IPS-18c (cell line): ENCODE measurements around the gene NLE1.
A peak's percentile ranks its signal among the peaks of the same experiment; 100 is the strongest.
"Not testable (repeated sequence)": the region's sequence is repeated elsewhere in the genome, so short reads cannot be mapped to it uniquely, and the experiment has no call there.

Experiments
- H3K4me3 ChIP-seq: 2 replicates; pipeline ENCODE4 v1.7.0; 2013; ENCODE audit warnings: low read depth, mild to moderate bottlenecking, low read length, moderate library complexity; ENCODE audit not compliant: insufficient read depth
- H3K9me3 ChIP-seq: one replicate; pipeline ENCODE4 v1.6.1; 2013; ENCODE audit warnings: mild to moderate bottlenecking, low read length, moderate library complexity; ENCODE audit not compliant: control insufficient read depth, insufficient read depth

The NLE1 gene

GRCh38 chr17:35146214-35146833 is 4.2 kb upstream of the NLE1 start:
- Histone ChIP-seq H3K4me3 (no peak overlapping the region), H3K9me3 (peaks cover 2% of the 10 kb centered on the region)

- Histone ChIP-seq H3K9me3 (peaks cover 2% of the 10 kb centered on the region), H3K4me3 (no peak overlapping the region)
Measured at GRCh38 chr17:35144840-35145239, 2.7 kb upstream of the NLE1 start.

- Histone ChIP-seq H3K4me3 (no peak overlapping the region), H3K9me3 (peaks cover 2% of the 10 kb centered on the region)
Measured at GRCh38 chr17:35142467-35142796, 329 bp upstream of the NLE1 start.

DNA sequence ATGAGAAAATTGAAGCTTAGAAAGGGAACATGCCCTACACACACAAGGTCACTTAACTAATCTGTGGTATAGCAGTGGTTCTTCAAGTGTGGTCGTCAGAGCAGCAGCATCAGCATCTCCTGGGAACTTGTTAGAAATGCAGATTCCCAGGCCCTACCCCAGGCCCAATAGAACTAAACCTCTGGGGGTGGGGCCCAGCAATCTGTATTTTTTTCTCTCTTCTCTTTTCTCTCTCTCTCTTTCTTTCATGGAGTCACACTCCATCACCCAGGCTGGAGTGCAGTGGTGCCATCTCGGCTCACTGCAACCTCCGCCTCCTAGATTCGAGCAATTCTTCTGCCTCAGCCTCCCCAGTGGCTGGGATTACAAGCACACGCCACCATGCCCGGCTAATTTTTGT is 3.9 kb downstream of the NLE1 start:
- Histone ChIP-seq H3K4me3 (no peak overlapping the region), H3K9me3 (peaks cover 2% of the 10 kb centered on the region)

DNA sequence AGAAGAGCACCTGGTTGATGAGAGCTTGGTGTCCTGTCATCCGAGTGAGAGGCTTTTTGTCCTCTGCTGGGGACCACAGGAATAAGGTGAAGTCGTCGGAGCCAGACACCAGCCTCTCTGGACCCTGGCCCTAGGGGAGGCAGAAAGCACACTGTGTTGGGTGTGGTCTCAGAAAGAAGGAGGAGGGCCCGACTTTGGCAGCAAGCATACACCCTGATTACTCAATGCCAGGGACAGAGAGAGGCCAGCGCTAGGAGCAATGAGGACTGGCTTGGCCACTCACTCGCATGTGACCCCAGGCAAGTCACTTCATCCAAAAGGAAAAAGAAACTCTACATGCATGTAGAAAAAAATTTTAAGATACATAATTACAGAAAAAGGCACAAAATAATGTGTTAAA is 6.8 kb downstream of the NLE1 start:
- Histone ChIP-seq H3K4me3 (no peak overlapping the region), H3K9me3 (no peaks in the 10 kb centered on the region)

DNA sequence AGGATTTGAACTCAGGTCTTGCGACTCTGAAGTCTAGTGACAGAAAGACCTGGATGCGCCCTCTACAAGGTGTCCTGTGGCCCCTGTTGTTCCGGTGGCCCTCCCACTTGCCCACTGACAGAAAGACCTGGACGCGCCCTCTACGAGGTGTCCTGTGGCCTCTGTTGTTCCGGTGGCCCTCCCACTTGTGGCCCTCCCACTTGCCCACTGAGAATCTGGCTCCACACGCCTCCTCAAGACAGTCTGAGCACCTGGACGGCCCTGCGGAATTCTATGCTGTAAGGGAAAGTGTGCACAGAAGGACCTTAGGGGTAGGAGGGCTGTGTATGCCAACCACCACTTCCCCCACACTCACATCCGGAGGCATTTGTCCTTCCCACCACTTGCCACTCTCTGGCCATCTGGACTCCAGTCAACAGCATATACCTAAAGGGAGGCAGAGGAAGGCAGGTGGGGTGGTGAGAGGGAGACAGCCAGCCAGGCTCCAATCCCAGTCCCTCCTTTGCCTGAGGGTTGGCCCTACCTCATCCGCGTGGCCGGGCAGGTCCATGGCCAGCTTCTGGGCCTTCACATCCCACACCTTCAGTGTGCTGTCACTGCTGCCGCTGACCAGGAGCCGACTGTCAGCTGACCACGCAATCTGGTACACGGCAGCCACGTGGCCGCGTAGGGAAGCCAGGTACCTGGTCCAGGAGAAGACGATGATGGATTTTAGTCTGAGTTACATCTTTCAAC is 9.1 kb downstream of the NLE1 start:
- H3K9me3 ChIP-seq: no peaks in the 10 kb centered on the region
- H3K4me3 ChIP-seq: no peak overlapping the region

DNA sequence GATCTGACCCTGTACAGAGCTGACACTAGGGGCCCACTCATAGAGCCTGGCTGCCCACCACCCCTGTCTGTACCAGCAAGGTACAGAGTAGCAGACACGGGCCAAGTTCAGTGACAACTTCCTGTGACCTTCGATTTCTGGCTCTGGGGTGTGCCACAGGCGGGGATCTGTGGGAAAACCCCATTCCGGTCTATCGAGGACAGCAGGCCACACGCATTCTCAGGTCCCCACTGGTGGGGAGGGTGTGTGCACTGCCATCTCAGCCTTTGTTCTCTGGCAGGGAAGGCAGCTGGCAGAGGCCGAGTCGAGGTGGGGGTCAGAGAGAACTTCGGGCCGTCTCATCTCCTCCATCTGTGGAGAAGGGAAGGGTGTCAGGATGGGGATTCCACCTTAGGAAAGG is 10.0 kb downstream of the NLE1 start:
- no peak overlapping the region for H3K4me3 ChIP-seq
- no peaks in the 10 kb centered on the region for H3K9me3 ChIP-seq

DNA sequence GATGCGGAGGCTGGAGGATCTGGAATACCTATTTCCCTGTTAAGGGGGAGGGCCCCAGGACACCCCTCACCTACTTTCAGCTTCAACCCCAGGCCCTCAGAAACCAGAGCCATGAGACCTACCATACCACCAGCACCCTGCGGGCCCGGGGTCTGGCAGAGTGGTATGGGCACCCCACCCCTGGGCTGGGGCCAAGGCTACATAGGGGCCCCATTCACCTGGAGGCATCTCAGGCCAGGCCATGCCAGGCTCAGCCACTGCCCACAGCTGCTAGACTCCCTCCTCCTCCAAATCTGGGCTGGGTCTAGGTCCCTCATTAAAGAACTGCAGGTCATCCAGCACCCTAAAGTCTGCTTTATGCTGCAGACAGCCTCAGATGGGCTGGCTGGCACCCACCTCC is 11.7 kb downstream of the NLE1 start:
- H3K9me3 ChIP-seq: no peaks in the 10 kb centered on the region
- no peak overlapping the region for H3K4me3 ChIP-seq

GRCh38 chr17:35129973-35130351 is 12.1 kb downstream of the NLE1 start:
- no peak overlapping the region for H3K4me3 ChIP-seq
- H3K9me3 ChIP-seq: no peaks in the 10 kb centered on the region

GRCh38 chr17:35129154-35129972 is 12.7 kb downstream of the NLE1 start:
- Histone ChIP-seq H3K4me3 (no peak overlapping the region), H3K9me3 (no peaks in the 10 kb centered on the region)

DNA sequence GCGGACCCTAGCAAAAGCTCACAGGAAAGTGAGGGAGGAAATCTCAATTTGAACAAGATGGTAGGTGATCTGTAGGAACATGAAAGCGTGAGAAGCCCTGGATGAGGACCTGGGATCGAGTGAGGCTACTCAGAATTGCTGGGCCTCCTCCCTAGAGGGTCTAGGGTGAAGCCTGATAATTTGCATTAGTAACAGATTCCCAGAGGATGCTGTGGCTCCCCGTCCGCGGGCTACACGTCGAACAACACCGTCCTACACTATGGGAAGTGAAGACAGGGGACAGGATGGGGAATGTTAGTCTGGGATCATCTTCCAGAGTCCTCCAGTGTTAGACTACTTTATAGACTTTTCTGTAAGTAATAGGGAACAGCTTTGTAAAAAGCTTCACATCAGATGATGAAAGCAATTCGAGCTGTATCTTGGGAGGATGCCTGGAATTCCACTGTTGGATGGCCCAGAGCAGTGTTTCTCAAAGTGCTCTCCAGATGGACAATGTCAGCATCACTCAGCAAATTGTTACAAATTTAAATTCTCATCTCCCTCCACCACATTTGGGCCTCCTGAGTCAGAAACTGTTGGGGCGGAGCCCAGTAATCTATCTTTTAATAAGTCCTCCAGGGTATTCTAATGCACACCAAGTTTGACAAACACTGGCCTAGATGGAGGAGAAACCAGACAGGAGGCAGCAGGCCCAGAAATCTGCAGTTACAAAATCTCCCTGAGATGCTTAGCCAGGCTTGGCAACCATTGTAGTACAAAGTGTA is 14.2 kb downstream of the NLE1 start:
- H3K9me3 ChIP-seq: no peaks in the 10 kb centered on the region
- no peak overlapping the region for H3K4me3 ChIP-seq

- Histone ChIP-seq H3K4me3 (no peak within 1 kb of the TSS), H3K9me3 (no peaks in the 10 kb centered on the region)
Measured at GRCh38 chr17:35121315-35121714, 20.8 kb downstream of the NLE1 start, which contains the start of gene FNDC8. Gene FNDC8 (plus strand): TSS chr17:35121615. CDS start chr17:35121694, 79 bp downstream.

- Histone ChIP-seq H3K4me3 (peak within 1 kb of the TSS; percentile 81), H3K9me3 (no peaks in the 10 kb centered on the region)
Measured at GRCh38 chr17:35119370-35120165, 22.5 kb downstream of the NLE1 start, which contains the start of gene RAD51D. Gene RAD51D (minus strand): TSS chr17:35119860. CDS start chr17:35119613, 247 bp downstream.

DNA sequence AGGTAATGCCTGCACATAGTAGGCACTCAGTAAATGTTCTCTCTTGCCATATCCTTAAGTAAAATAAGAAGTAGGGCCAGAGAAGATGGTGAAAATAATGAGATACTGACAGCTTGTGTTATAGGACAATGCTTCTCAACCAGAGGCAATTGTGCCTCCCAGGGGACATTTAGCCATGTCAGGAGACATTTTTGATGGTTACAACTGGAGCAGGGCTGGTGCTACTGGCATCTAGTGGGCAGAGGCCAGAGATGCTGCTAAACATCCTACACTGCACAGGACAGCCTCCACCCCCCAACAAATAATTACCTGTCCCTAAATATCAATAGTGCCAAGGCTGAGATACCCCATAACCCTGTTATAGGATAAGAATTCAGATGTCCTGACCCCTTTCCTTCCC is 24.1 kb downstream of the NLE1 start:
- H3K4me3 ChIP-seq: no peak overlapping the region; the same call in 1 of the 2 replicates
- no peaks in the 10 kb centered on the region for H3K9me3 ChIP-seq

GRCh38 chr17:35116845-35117244 is 25.3 kb downstream of the NLE1 start:
- Histone ChIP-seq H3K4me3 (no peak overlapping the region), H3K9me3 (no peaks in the 10 kb centered on the region)

DNA sequence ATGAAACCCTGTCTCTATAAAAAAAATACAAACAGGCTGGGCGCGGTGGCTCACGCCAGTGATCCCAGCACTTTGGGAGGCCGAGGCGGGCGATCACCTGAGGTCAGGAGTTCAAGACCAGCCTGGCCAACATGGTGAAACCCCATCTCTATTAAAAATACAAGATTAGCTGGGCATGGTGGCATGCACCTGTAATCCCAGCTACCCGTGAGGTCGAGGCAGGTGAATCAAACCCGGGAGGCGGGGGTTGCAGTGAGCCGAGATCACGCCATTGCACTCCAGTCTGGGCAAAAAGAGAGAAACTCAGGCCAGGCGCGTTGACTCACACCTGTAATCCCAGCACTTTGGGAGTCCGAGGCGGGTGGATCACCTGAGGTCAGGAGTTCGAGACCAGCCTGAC is 31.3 kb downstream of the NLE1 start:
- H3K9me3 ChIP-seq: not testable (repeated sequence)

More for the DNA sequence above, 31.3 kb downstream of the NLE1 start:
- H3K4me3 ChIP-seq: not testable (repeated sequence)
